Body of pancreas (tissue), 4 donors: ENCODE data around the gene ATXN7L2. TPM values are rescaled to one million over a fixed set of nuclear protein-coding genes. Genes with fewer than 3 reads are reported as not detected.

Experiments
- ATAC-seq: fragments of 150-250 bp; one replicate; pipeline ENCODE4 v1.9.1; 2016
- DNase-seq, 4 donors: peaks; one replicate each; pipeline ENCODE4 v3.0.0-alpha.2; 2019
- H3K27ac ChIP-seq, 4 donors: fragments of 200-600 bp; sonication (generic); 1 replicate in 3 of 4; 2 replicates in 1 of 4; pipeline versions ENCODE4 v1.5.1 to v1.6.1; 2016 to 2019; ENCODE audit warnings: mild to moderate bottlenecking in 1 of 4, mixed read lengths in 1 of 4, moderate library complexity in 1 of 4
- H3K27me3 ChIP-seq, 2 donors: fragments of 200-600 bp; sonication (generic); one replicate each; pipeline ENCODE4 v1.6.0; 2016; ENCODE audit warnings: mild to moderate bottlenecking in 1 of 2
- H3K36me3 ChIP-seq, 2 donors: fragments of 200-600 bp; sonication (generic); replicated peaks in 1 of 2; 2 replicates each; pipeline ENCODE4 v1.5.1; 2016; ENCODE audit warnings: low read depth in 2 of 2; ENCODE audit not compliant: insufficient read depth in 1 of 2
- H3K4me1 ChIP-seq: fragments of 200-600 bp; sonication (generic); one replicate; pipeline ENCODE4 v1.6.0; 2016
- H3K4me3 ChIP-seq, 2 donors: fragments of 200-600 bp; sonication (generic); 1 replicate in 1 of 2; 2 replicates in 1 of 2; pipeline ENCODE4 v1.5.1; 2016 to 2019
- H3K9me3 ChIP-seq, 3 donors: fragments of 200-600 bp; sonication (generic); 1 replicate in 2 of 3; 2 replicates in 1 of 3; pipeline ENCODE4 v1.5.1; 2016
- POLR2A ChIP-seq, 3 donors: fragments of 450-650 bp; IDR thresholded peaks; one replicate each; pipeline ENCODE4 v1.6.1; 2016; ENCODE audit warnings: antibody characterized with exemption in 3 of 3, mild to moderate bottlenecking in 2 of 3
- WGBS, 2 donors: methylation state at CpG; one replicate each; pipeline ENCODE4 v1.1.5; 2017; 5-methylcytosine and 5-hydroxymethylcytosine counted together
- intact Hi-C: fragments of 100-400 bp; cut with DNase I; formaldehyde crosslinking; loops from one replicate; pipeline ENCODE4 v1.15.1; 2023
- total RNA-seq, 2 donors: library from RNA; depleted of rRNA; stranded (reverse); fragments of >200 nt; gene quantifications; one replicate each; pipeline ENCODE4 v1.1.0, GENCODE V29; 2016
- TF ChIP-seq, protein P1 (sequence below), 7 experiments: fragments of 450-650 bp in 4 of 7; fragments of 200-600 bp in 3 of 7; sonication (generic) in 3 of 7; IDR thresholded peaks; one replicate each; pipeline ENCODE4 v1.5.1; 2016 to 2019; ENCODE audit warnings: antibody characterized with exemption in 7 of 7

Gene ATXN7L2
- total RNA-seq, 2 donors from 2014 or later, result 2.6 to 5.9 TPM

DNA sequence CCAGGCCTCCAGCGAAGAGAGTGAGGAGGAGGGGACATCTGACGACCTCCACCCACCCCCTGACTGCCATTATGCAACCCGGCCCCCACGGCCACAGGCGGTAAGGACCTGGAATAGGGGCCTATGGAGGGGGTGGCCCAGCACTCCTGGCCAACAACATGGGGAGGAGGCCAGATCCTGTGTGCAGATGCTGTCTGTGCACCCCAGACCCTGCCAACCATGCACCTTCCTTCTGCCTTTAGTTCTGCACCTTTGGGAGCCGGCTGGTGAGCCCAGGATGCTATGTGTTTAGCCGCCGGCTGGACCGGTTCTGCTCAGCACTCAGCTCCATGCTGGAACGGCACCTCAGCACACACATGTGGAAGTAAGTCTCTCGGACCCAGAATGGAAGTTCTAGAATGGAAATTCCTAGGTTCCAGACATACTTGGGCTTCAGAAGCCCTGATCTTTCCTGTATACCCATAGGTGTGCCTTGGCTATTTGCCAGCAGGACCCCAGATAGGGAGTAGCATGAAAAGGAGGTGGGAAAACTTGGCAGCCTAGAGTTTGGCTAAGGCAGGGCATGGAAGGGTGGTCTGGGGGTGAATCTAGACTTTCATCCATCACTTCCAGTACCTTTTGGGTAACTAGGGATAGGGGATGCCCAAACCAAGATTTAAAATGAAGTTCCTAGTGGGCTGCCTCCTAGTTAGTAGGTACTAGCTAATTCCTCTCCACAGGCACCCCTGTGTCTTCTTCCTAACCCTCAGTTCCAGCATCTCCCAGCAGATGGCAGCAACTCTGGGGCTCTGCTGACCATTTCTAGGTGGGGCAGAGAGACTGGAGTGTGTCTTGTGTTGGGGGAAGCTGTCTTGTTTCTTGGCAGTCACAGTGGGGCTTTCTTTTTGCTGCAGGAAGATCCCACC lies 6.6 kb downstream of the ATXN7L2 start:
- Histone ChIP-seq H3K4me1 (peaks cover 15% of the 10 kb centered on the region), H3K36me3 (no peaks in the 10 kb centered on the region), H3K4me3 (no peak overlapping the region), H3K27me3 (no peaks in the 10 kb centered on the region), H3K27ac (no peak overlapping the region), H3K9me3 (no peaks in the 10 kb centered on the region)
- DNase-seq (peak; percentile 67 to 79 (median 76)), ATAC-seq (peak; percentile 41)
- WGBS, 2 donors, result 81 to 100% methylated on average over 2 to 11 of the region's 11 CpGs
- TF ChIP-seq, protein P1, sequence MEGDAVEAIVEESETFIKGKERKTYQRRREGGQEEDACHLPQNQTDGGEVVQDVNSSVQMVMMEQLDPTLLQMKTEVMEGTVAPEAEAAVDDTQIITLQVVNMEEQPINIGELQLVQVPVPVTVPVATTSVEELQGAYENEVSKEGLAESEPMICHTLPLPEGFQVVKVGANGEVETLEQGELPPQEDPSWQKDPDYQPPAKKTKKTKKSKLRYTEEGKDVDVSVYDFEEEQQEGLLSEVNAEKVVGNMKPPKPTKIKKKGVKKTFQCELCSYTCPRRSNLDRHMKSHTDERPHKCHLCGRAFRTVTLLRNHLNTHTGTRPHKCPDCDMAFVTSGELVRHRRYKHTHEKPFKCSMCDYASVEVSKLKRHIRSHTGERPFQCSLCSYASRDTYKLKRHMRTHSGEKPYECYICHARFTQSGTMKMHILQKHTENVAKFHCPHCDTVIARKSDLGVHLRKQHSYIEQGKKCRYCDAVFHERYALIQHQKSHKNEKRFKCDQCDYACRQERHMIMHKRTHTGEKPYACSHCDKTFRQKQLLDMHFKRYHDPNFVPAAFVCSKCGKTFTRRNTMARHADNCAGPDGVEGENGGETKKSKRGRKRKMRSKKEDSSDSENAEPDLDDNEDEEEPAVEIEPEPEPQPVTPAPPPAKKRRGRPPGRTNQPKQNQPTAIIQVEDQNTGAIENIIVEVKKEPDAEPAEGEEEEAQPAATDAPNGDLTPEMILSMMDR (IDR thresholded peaks at IDR 0.05), result peak; percentile 54 to 79 (median 72)
- TF ChIP-seq POLR2A (IDR thresholded peaks at IDR 0.05), result no peak
- intact Hi-C loops, result no loop called here

DNA sequence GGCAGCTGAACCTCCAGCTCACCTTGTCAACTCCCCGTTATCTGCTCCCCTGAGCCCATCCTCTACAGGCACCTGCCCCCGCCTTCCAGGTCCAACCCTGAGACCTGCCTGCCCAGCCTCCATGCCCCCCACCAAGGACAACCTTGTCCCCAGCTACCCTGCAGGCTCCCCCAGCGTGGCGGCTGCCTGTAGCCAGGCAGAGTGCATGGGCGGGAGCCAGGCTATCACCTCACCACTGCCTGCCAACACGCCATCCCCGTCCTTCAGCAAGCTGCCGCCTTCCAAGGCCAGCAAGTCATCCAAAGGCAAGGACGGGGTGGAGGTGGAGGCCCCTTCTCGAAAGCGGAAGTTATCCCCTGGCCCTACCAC lies 7.2 kb downstream of the ATXN7L2 start:
- no peak for TF ChIP-seq POLR2A (IDR thresholded peaks at IDR 0.05)
- TF ChIP-seq, protein P1 (IDR thresholded peaks at IDR 0.05), result peak in 1 of 7 experiments; percentile 13
- ATAC-seq, result no peak
- no peak for DNase-seq
- 59 to 85% methylated on average over 3 to 11 of the region's 11 CpGs for WGBS, 2 donors
- Histone ChIP-seq H3K27ac (no peak overlapping the region), H3K4me1 (peaks cover 20% of the 10 kb centered on the region), H3K9me3 (no peaks in the 10 kb centered on the region), H3K36me3 (no peaks in the 10 kb centered on the region), H3K27me3 (no peaks in the 10 kb centered on the region), H3K4me3 (no peak overlapping the region)
- intact Hi-C loops, result no loop called here

- Histone ChIP-seq H3K4me3 (no peak overlapping the region), H3K9me3 (no peaks in the 10 kb centered on the region), H3K27me3 (no peaks in the 10 kb centered on the region), H3K4me1 (peaks cover 20% of the 10 kb centered on the region), H3K36me3 (no peaks in the 10 kb centered on the region), H3K27ac (no peak overlapping the region)
- intact Hi-C loops, result no loop called here
- no peak for ATAC-seq
- DNase-seq, result no peak
- 91% methylated on average over 8 of the region's 8 CpGs; no CpG with 5 or more reads in 1 of the 2 donors for WGBS, 2 donors
- TF ChIP-seq POLR2A (IDR thresholded peaks at IDR 0.05), result no peak
Measured at GRCh38 chr1:109491372-109491771, 7.7 kb downstream of the ATXN7L2 start.

DNA sequence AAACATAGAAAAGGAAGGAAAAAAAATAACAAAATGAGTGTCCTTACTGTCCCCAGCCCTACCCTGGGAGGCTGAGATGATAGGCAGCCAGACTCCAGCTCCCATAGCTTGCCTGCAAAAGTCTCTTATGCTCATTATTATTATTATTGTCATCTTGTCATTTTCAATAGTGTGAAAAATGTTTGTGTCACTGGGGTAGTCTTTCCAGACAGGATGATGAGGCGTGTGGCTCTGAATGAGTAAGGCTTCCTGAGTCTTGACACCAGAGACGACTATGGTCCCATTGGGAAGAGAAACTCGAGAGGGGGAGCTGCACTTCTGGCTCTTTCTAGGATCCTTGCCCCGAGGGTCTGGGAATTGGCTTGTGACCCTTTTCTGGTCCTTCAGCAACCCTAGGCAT lies 9.1 kb downstream of the ATXN7L2 start:
- DNase-seq (no peak), ATAC-seq (no peak)
- Histone ChIP-seq H3K4me3 (no peak overlapping the region), H3K27ac (no peak overlapping the region), H3K27me3 (no peaks in the 10 kb centered on the region), H3K9me3 (no peaks in the 10 kb centered on the region), H3K4me1 (peaks cover 20% of the 10 kb centered on the region), H3K36me3 (no peaks in the 10 kb centered on the region)
- WGBS, 2 donors, result 71 to 73% methylated on average over 4 of the region's 4 CpGs
- intact Hi-C loops, result no loop called here
- TF ChIP-seq, protein P1 (IDR thresholded peaks at IDR 0.05), result no peak
- TF ChIP-seq POLR2A (IDR thresholded peaks at IDR 0.05), result no peak

GRCh38 chr1:109493227-109493626 lies 9.5 kb downstream of the ATXN7L2 start:
- TF ChIP-seq, protein P1 (IDR thresholded peaks at IDR 0.05), result no peak
- no peak for TF ChIP-seq POLR2A (IDR thresholded peaks at IDR 0.05)
- no peak for DNase-seq
- Histone ChIP-seq H3K27ac (peak overlapping the region in 2 of 4 donors; percentile 67 to 79), H3K9me3 (no peaks in the 10 kb centered on the region), H3K4me3 (no peak overlapping the region), H3K36me3 (no peaks in the 10 kb centered on the region), H3K4me1 (peaks cover 20% of the 10 kb centered on the region), H3K27me3 (no peaks in the 10 kb centered on the region)
- ATAC-seq, result no peak
- 68 to 72% methylated on average over 4 of the region's 4 CpGs for WGBS, 2 donors
- intact Hi-C loops, result no loop called here
